GM23338 (cell line): ENCODE data around the gene CDC14A. TPM values are rescaled to one million over a fixed set of nuclear protein-coding genes. Genes with fewer than 3 reads are reported as not detected.

Experiments used
- ATAC-seq: fragments of 200-7000 bp; cut with Tn5 transposase; 3 replicates; pipeline ENCODE4 v1.9.1; 2020
- DNase-seq: peaks from one replicate; pipeline ENCODE4 v3.0.0-alpha.2; 2015; ENCODE audit warnings: low spot score
- H2AFZ ChIP-seq: fragments of 200-600 bp; sonication (generic); 2 replicates; pipeline ENCODE4 v1.8.0; 2016; ENCODE audit warnings: antibody characterized with exemption, mild to moderate bottlenecking, moderate library complexity
- H3F3A ChIP-seq: fragments of 200-600 bp; sonication (generic); replicated peaks from 2 replicates; pipeline ENCODE4 v1.8.0; 2017; ENCODE audit warnings: antibody characterized with exemption, mixed run types, low read depth
- H3K27ac ChIP-seq: fragments of 200-600 bp; sonication (generic); 2 replicates; pipeline ENCODE4 v1.6.1; 2016; ENCODE audit warnings: low read depth
- H3K27me3 ChIP-seq: fragments of 200-600 bp; sonication (generic); 2 replicates; pipeline ENCODE4 v1.8.0; 2016; ENCODE audit warnings: mild to moderate bottlenecking, mixed run types, moderate library complexity; ENCODE audit not compliant: insufficient read depth
- H3K36me3 ChIP-seq: fragments of 200-600 bp; sonication (generic); 2 replicates; pipeline ENCODE4 v1.8.0; 2016; ENCODE audit warnings: mild to moderate bottlenecking; ENCODE audit not compliant: insufficient read depth
- H3K4me1 ChIP-seq: fragments of 200-600 bp; sonication (generic); 2 replicates; pipeline ENCODE4 v1.8.0; 2016; ENCODE audit warnings: mild to moderate bottlenecking, moderate library complexity; ENCODE audit not compliant: insufficient read depth
- H3K4me2 ChIP-seq: fragments of 200-600 bp; sonication (generic); 2 replicates; pipeline ENCODE4 v1.7.1; 2017; ENCODE audit warnings: mixed run types
- H3K4me3 ChIP-seq: fragments of 200-600 bp; sonication (generic); 2 replicates; pipeline ENCODE4 v1.6.1; 2016; ENCODE audit warnings: mixed run types
- H3K79me2 ChIP-seq: fragments of 200-600 bp; sonication (generic); replicated peaks from 2 replicates; pipeline ENCODE4 v1.8.0; 2017; ENCODE audit warnings: mild to moderate bottlenecking; ENCODE audit not compliant: insufficient read depth
- H3K9me2 ChIP-seq: fragments of 200-600 bp; sonication (generic); 2 replicates; pipeline ENCODE4 v1.8.0; 2017; ENCODE audit not compliant: insufficient read depth
- H4K20me1 ChIP-seq: fragments of 200-600 bp; sonication (generic); replicated peaks from 2 replicates; pipeline ENCODE4 v1.8.0; 2017; ENCODE audit warnings: mild to moderate bottlenecking; ENCODE audit not compliant: insufficient read depth
- H3K27ac Mint-ChIP-seq: 2 replicates; pipeline ENCODE4 v1.8.0; 2020; ENCODE audit warnings: inconsistent platforms, mild to moderate bottlenecking, moderate library complexity, mixed read lengths
- H3K27me3 Mint-ChIP-seq: 3 replicates; pipeline ENCODE4 v1.8.0; 2022; ENCODE audit warnings: low read depth, mild to moderate bottlenecking, moderate library complexity, mixed read lengths, inconsistent platforms; ENCODE audit not compliant: insufficient read depth, poor library complexity
- H3K36me3 Mint-ChIP-seq: 3 replicates; pipeline ENCODE4 v1.8.0; 2021; ENCODE audit warnings: low read depth, mild to moderate bottlenecking, inconsistent platforms, moderate library complexity, mixed read lengths
- H3K4me1 Mint-ChIP-seq: 3 replicates; pipeline ENCODE4 v1.8.0; 2020; ENCODE audit warnings: mild to moderate bottlenecking, inconsistent platforms, mixed read lengths
- H3K4me3 Mint-ChIP-seq: 3 replicates; pipeline ENCODE4 v1.8.0; 2021; ENCODE audit warnings: moderate library complexity, mild to moderate bottlenecking, inconsistent platforms, mixed read lengths
- H3K9me3 Mint-ChIP-seq: 3 replicates; pipeline ENCODE4 v1.8.0; 2020; ENCODE audit warnings: moderate library complexity, mild to moderate bottlenecking, inconsistent platforms, mixed read lengths
- CREB1 ChIP-seq: fragments of 250-450 bp; sonication (Bioruptor Pico); IDR thresholded peaks from 2 replicates; pipeline ENCODE4 v1.5.0; 2020; ENCODE audit warnings: low read depth, mild to moderate bottlenecking, moderate library complexity
- EZH2phosphoT487 ChIP-seq: fragments of 200-600 bp; sonication (generic); IDR thresholded peaks from one replicate; pipeline ENCODE4 v1.8.1; 2018; ENCODE audit warnings: antibody characterized with exemption; ENCODE audit not compliant: unreplicated experiment
- JUNB ChIP-seq: IDR thresholded peaks from one replicate; pipeline ENCODE4 v1.6.1; 2016; ENCODE audit warnings: antibody characterized with exemption; ENCODE audit not compliant: unreplicated experiment
- POLR2AphosphoS5 ChIP-seq: IDR thresholded peaks from 2 replicates; pipeline ENCODE4 v1.6.1; 2016; ENCODE audit warnings: antibody characterized with exemption, low read depth
- ZNF331 ChIP-seq: fragments of 250-450 bp; sonication (Bioruptor Pico); IDR thresholded peaks from 2 replicates; pipeline ENCODE4 v1.5.0; 2020; ENCODE audit warnings: low read depth, mild to moderate bottlenecking, moderate library complexity
- polyA plus RNA-seq: library from polyadenylated mRNA; unstranded; fragments of >200 nt; fragmentation: Nextera tagmentation; extraction: Ambion mirVana; gene quantifications from 2 replicates; pipeline ENCODE4 v1.2.1, GENCODE V29; 2016
- total RNA-seq: library from RNA; depleted of rRNA; stranded (reverse); fragments of >200 nt; shearing (Covaris generic); gene quantifications from 2 replicates; pipeline ENCODE4 v1.2.3, GENCODE V29; 2014
- TF ChIP-seq, protein P1 (sequence below): fragments of 250-450 bp; sonication (Bioruptor Pico); IDR thresholded peaks from 2 replicates; pipeline ENCODE4 v1.5.0; 2020; ENCODE audit warnings: mild to moderate bottlenecking, moderate library complexity
- TF ChIP-seq, protein P2 (sequence below), 2 experiments: fragments of 200-600 bp in 1 of 2; sonication (generic) in 1 of 2; conservative IDR thresholded peaks; 2 replicates each; pipeline versions ENCODE4 v1.5.1 to v1.6.1; 2016 to 2017; ENCODE audit warnings: antibody characterized with exemption in 2 of 2, low read depth in 2 of 2, mild to moderate bottlenecking in 2 of 2, moderate library complexity in 1 of 2

Gene CDC14A
- total and polyA plus RNA-seq, 2 experiments from 2014 or later, result 11.1 to 20.8 TPM

DNA sequence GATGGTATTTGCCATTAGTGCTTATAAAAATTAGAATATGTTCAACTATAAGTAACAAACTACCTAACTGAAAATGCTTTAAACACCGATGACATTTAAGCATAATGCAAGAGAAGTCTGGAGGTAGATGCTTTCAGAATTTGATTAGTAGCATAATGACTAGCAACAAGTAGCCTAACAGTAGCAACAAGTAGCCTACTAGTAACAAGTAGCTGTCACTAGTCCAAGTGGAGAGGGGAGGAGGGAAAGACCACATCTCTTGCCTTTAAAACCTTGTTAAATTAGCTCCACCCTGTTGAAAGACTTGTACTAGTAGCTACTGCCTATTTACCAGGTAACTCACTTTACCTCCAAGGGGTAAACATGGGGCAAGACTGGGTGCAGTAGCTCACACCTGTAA is 193.5 kb downstream of the CDC14A start (continued):
- TF ChIP-seq, protein P1, sequence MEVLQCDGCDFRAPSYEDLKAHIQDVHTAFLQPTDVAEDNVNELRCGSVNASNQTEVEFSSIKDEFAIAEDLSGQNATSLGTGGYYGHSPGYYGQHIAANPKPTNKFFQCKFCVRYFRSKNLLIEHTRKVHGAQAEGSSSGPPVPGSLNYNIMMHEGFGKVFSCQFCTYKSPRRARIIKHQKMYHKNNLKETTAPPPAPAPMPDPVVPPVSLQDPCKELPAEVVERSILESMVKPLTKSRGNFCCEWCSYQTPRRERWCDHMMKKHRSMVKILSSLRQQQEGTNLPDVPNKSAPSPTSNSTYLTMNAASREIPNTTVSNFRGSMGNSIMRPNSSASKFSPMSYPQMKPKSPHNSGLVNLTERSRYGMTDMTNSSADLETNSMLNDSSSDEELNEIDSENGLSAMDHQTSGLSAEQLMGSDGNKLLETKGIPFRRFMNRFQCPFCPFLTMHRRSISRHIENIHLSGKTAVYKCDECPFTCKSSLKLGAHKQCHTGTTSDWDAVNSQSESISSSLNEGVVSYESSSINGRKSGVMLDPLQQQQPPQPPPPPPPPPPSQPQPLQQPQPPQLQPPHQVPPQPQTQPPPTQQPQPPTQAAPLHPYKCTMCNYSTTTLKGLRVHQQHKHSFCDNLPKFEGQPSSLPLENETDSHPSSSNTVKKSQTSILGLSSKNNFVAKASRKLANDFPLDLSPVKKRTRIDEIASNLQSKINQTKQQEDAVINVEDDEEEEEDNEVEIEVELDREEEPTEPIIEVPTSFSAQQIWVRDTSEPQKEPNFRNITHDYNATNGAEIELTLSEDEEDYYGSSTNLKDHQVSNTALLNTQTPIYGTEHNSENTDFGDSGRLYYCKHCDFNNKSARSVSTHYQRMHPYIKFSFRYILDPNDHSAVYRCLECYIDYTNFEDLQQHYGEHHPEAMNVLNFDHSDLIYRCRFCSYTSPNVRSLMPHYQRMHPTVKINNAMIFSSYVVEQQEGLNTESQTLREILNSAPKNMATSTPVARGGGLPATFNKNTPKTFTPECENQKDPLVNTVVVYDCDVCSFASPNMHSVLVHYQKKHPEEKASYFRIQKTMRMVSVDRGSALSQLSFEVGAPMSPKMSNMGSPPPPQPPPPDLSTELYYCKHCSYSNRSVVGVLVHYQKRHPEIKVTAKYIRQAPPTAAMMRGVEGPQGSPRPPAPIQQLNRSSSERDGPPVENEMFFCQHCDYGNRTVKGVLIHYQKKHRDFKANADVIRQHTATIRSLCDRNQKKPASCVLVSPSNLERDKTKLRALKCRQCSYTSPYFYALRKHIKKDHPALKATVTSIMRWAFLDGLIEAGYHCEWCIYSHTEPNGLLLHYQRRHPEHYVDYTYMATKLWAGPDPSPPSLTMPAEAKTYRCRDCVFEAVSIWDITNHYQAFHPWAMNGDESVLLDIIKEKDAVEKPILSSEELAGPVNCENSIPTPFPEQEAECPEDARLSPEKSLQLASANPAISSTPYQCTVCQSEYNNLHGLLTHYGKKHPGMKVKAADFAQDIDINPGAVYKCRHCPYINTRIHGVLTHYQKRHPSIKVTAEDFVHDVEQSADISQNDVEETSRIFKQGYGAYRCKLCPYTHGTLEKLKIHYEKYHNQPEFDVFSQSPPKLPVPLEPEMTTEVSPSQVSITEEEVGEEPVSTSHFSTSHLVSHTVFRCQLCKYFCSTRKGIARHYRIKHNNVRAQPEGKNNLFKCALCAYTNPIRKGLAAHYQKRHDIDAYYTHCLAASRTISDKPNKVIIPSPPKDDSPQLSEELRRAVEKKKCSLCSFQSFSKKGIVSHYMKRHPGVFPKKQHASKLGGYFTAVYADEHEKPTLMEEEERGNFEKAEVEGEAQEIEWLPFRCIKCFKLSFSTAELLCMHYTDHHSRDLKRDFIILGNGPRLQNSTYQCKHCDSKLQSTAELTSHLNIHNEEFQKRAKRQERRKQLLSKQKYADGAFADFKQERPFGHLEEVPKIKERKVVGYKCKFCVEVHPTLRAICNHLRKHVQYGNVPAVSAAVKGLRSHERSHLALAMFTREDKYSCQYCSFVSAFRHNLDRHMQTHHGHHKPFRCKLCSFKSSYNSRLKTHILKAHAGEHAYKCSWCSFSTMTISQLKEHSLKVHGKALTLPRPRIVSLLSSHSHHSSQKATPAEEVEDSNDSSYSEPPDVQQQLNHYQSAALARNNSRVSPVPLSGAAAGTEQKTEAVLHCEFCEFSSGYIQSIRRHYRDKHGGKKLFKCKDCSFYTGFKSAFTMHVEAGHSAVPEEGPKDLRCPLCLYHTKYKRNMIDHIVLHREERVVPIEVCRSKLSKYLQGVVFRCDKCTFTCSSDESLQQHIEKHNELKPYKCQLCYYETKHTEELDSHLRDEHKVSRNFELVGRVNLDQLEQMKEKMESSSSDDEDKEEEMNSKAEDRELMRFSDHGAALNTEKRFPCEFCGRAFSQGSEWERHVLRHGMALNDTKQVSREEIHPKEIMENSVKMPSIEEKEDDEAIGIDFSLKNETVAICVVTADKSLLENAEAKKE, result no peak
- no peak for TF ChIP-seq POLR2AphosphoS5

DNA sequence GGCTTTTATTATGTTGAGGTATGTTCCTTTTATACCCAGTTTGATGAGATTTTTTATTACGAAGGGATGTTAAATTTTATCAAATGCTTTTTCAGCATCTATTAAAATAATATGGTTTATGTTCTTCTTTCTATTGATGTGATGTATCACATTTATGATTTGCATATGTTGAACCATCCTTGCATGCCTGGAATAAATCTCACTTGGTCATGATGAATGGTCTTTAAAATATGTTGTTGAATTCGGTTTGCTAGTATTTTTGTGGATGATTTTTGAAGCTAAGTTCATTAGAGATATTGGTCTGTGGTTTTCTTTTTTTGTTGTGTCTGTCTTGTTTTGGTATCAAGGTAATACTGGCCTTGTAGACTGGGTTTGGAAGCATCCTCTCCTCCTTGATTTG is 199.7 kb downstream of the CDC14A start:
- no peaks in the 10 kb centered on the region for H3K36me3 ChIP-seq
- Mint-ChIP-seq H3K27me3 (no peaks in the 10 kb centered on the region), H3K27ac (no peak overlapping the region), H3K36me3 (no peaks in the 10 kb centered on the region; the same call in 2 of the 3 replicates), H3K4me3 (no peak overlapping the region), H3K4me1 (no peaks in the 10 kb centered on the region), H3K9me3 (peaks cover 8% of the 10 kb centered on the region; the same call in 2 of the 3 replicates)
- H3K9me2 ChIP-seq, result no peaks in the 10 kb centered on the region
- H3K4me3 ChIP-seq, result no peak overlapping the region
- ATAC-seq (no peak), DNase-seq (no peak)
- H3K4me2 ChIP-seq, result no peak overlapping the region
- H3K4me1 ChIP-seq, result no peaks in the 10 kb centered on the region
- no peaks in the 10 kb centered on the region for H3F3A ChIP-seq
- no peaks in the 10 kb centered on the region for H3K27me3 ChIP-seq
- no peaks in the 10 kb centered on the region for H4K20me1 ChIP-seq
- no peaks in the 10 kb centered on the region for H3K79me2 ChIP-seq
- H3K27ac ChIP-seq, result no peak overlapping the region
- H2AFZ ChIP-seq, result no peak overlapping the region
- TF ChIP-seq CREB1 (CRISPR knock-in tag) (no peak), POLR2AphosphoS5 (no peak), ZNF331 (CRISPR knock-in tag) (no peak), EZH2phosphoT487 (no peak), JUNB (no peak)
- TF ChIP-seq, protein P2, sequence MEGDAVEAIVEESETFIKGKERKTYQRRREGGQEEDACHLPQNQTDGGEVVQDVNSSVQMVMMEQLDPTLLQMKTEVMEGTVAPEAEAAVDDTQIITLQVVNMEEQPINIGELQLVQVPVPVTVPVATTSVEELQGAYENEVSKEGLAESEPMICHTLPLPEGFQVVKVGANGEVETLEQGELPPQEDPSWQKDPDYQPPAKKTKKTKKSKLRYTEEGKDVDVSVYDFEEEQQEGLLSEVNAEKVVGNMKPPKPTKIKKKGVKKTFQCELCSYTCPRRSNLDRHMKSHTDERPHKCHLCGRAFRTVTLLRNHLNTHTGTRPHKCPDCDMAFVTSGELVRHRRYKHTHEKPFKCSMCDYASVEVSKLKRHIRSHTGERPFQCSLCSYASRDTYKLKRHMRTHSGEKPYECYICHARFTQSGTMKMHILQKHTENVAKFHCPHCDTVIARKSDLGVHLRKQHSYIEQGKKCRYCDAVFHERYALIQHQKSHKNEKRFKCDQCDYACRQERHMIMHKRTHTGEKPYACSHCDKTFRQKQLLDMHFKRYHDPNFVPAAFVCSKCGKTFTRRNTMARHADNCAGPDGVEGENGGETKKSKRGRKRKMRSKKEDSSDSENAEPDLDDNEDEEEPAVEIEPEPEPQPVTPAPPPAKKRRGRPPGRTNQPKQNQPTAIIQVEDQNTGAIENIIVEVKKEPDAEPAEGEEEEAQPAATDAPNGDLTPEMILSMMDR (conservative IDR thresholded peaks at IDR 0.05; ENCODE audit: low read depth in 2 of 2), result no peak
- TF ChIP-seq, protein P1, result no peak
